Caco-2 (cell line): Measurements from ENCODE around the gene LSM3. TPM values are rescaled to one million over a fixed set of nuclear protein-coding genes. Genes with fewer than 3 reads are reported as not detected.
A peak's percentile ranks its signal among the peaks of the same experiment; 100 is the strongest.

Experiments used
- BruUV-seq: library from RNA; stranded (reverse); fragments of 400-500 nt; replicated peaks from 2 replicates; lab custom pipeline; 2021; lab: Mats Ljungman, UMichigan
- CTCF ChIA-PET: fragments of 300-600 bp; sonication (Branson Sonifier 250); formaldehyde crosslinking; loops from one replicate; lab custom pipeline; 2022; ENCODE audit warnings: antibody characterized with exemption; lab: Charles Lee
- POLR2A ChIA-PET: fragments of 300-600 bp; sonication (Branson Sonifier 250); formaldehyde crosslinking; loops from one replicate; lab custom pipeline; 2022; ENCODE audit warnings: antibody characterized with exemption; lab: Charles Lee
- DNase-seq, 2 experiments: peaks; one replicate each; pipeline versions ENCODE4 v3.0.0 to v3.0.0-alpha.2; 2020 to 2022
- H3K27me3 ChIP-seq: replicated peaks from 2 replicates; pipeline ENCODE4 v1.6.0; 2011; ENCODE audit warnings: low read length; ENCODE audit not compliant: control insufficient read depth, insufficient read depth
- H3K36me3 ChIP-seq: 2 replicates; pipeline ENCODE4 v1.5.1; 2011; ENCODE audit warnings: low read length; ENCODE audit not compliant: control insufficient read depth, insufficient read depth
- H3K4me1 ChIP-seq: fragments of 250-450 bp; sonication (Bioruptor Pico); 2 replicates; pipeline ENCODE4 v1.5.1; 2020; ENCODE audit warnings: mild to moderate bottlenecking
- H3K4me3 ChIP-seq: 2 replicates; pipeline ENCODE4 v1.5.1; 2011; ENCODE audit warnings: low read depth, mild to moderate bottlenecking, control low read depth, low read length
- H3K9me3 ChIP-seq: fragments of 250-450 bp; sonication (Bioruptor Pico); 2 replicates; pipeline ENCODE4 v1.5.1; 2020; ENCODE audit warnings: mild to moderate bottlenecking, moderate library complexity
- H3K27ac Mint-ChIP-seq: one replicate; pipeline ENCODE4 v1.8.0; 2022; ENCODE audit warnings: mixed read lengths; ENCODE audit not compliant: unreplicated experiment
- H3K27me3 Mint-ChIP-seq: one replicate; pipeline ENCODE4 v1.8.0; 2022; ENCODE audit warnings: mixed read lengths; ENCODE audit not compliant: insufficient read depth, unreplicated experiment
- H3K36me3 Mint-ChIP-seq: one replicate; pipeline ENCODE4 v1.8.0; 2022; ENCODE audit warnings: mild to moderate bottlenecking, mixed read lengths; ENCODE audit not compliant: insufficient read depth, unreplicated experiment
- H3K4me1 Mint-ChIP-seq: one replicate; pipeline ENCODE4 v1.8.0; 2022; ENCODE audit warnings: low read depth, mixed read lengths; ENCODE audit not compliant: unreplicated experiment
- H3K4me3 Mint-ChIP-seq: one replicate; pipeline ENCODE4 v1.8.0; 2022; ENCODE audit warnings: mild to moderate bottlenecking, moderate library complexity, mixed read lengths; ENCODE audit not compliant: unreplicated experiment
- H3K9me3 Mint-ChIP-seq: one replicate; pipeline ENCODE4 v1.8.0; 2022; ENCODE audit warnings: mixed read lengths; ENCODE audit not compliant: unreplicated experiment
- CTCF ChIP-seq, 2 experiments: fragments of 200-600 bp in 1 of 2; IDR thresholded peaks; 1 replicate in 1 of 2; 2 replicates in 1 of 2; pipeline versions ENCODE4 v1.5.1 to v1.8.0; 2011 to 2022; ENCODE audit warnings: antibody characterized with exemption in 1 of 2, control low read depth in 1 of 2, inconsistent platforms in 1 of 2, low read depth in 1 of 2, low read length in 1 of 2, mild to moderate bottlenecking in 1 of 2, moderate library complexity in 1 of 2; ENCODE audit not compliant: insufficient read depth in 1 of 2, severe bottlenecking in 1 of 2, unreplicated experiment in 1 of 2
- intact Hi-C: fragments of 100-400 bp; cut with micrococcal nuclease; formaldehyde crosslinking; loops from one replicate; pipeline ENCODE4 v1.10.0; 2022; ENCODE audit not compliant: unreplicated experiment
- total RNA-seq: library from RNA; stranded (reverse); gene quantifications from 2 replicates; pipeline ENCODE4 v1.2.3, GENCODE V29; 2022

LSM3 gene
- total RNA-seq, 1 experiment from 2014 or later, result 20.5 TPM

- Histone ChIP-seq H3K4me1 (peaks cover 77% of the 10 kb centered on the region), H3K27me3 (no peaks in the 10 kb centered on the region), H3K4me3 (no peak overlapping the region), H3K9me3 (no peaks in the 10 kb centered on the region), H3K36me3 (no peaks in the 10 kb centered on the region; the same call in 1 of the 2 replicates)
- ChIA-PET POLR2A (interaction anchor here (0.7 to 3.7 kb wide), 5 partner anchors 22 to 199 kb away, joined by 3 to 32 read pairs (median 6); partner anchors contain the start of genes LSM3, SLC6A6 and XPC), CTCF (interaction anchor here (0.6 to 2.3 kb wide), 50 partner anchors 9 to 414 kb away, joined by 3 to 35 read pairs (median 4); partner anchors contain the start of genes LSM3, SLC6A6, TMEM43 and XPC)
- peak; percentile 78 to 83 for TF ChIP-seq CTCF (IDR thresholded peaks at IDR 0.05; ENCODE audit: insufficient read depth in 1 of 2, low read depth in 1 of 2, low read length in 1 of 2, severe bottlenecking in 1 of 2, unreplicated experiment in 1 of 2)
- peak; percentile 76 to 78 for DNase-seq
- intact Hi-C loops, result loop anchor here (1.0 to 5.0 kb wide), 8 partner anchors 22 to 265 kb away; partner anchors contain the start of gene SLC6A6
- no peaks in the 10 kb centered on the region for H3K27me3 Mint-ChIP-seq
- peaks cover 53% of the 10 kb centered on the region for H3K4me1 Mint-ChIP-seq
- H3K36me3 Mint-ChIP-seq, result peaks cover 38% of the 10 kb centered on the region
- no peaks in the 10 kb centered on the region for H3K9me3 Mint-ChIP-seq
- peak overlapping the region; percentile 44 for H3K4me3 Mint-ChIP-seq
- peak overlapping the region; percentile 89 for H3K27ac Mint-ChIP-seq
- no TSS peak for BruUV-seq
These were observed 25.0 kb downstream of the LSM3 start for GRCh38 chr3:14203521-14204079.

DNA sequence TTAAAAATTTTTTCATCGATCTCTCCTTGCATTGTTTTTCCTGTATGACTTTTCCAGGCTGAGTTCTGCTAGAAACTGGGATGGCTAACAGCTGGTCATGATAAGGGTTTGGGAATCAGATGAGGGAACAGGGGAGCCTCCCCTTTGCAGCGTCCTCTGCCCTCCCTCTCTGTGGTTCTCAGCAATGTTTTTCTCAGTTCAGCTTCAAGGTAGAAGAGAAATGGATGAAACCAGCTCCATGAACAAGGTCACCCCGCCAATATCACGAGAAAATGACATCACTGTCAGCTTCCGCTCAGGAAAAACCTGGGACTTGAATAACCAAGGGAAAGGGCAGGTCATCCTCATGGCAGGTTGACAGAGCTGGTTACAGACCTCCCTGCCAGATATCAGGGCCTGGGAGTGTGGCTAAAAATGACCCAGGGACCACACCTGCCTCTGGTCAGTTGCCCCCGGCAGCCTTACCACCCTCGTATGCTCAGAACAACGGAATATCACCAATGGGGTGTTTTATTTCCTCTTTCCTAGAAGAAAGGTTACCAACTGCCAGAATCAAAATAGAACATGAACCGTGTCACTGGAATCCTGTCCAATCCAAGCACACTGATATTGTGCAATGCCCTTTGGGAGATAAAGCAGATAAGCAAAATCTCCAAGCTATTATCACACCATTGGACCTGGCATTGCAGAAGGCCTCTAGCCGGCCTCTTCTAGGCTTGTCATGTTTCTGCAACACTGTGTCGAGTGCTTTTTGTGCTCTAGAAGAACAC, 26.1 kb downstream of the LSM3 start:
- H3K4me1 Mint-ChIP-seq, result peaks cover 63% of the 10 kb centered on the region
- H3K4me1 ChIP-seq, result peaks cover 88% of the 10 kb centered on the region
- CTCF ChIA-PET, result interaction anchor here (1.4 to 2.3 kb wide), 9 partner anchors 8 to 197 kb away, joined by 4 to 35 read pairs (median 10); partner anchors contain the start of genes LSM3, SLC6A6 and XPC
- no peaks in the 10 kb centered on the region for H3K27me3 ChIP-seq
- TF ChIP-seq CTCF (IDR thresholded peaks at IDR 0.05; ENCODE audit: insufficient read depth in 1 of 2, low read depth in 1 of 2, low read length in 1 of 2, severe bottlenecking in 1 of 2, unreplicated experiment in 1 of 2), result no peak
- H3K27ac Mint-ChIP-seq, result peak overlapping the region; percentile 89
- POLR2A ChIA-PET, result interaction anchor here (1.0 to 3.7 kb wide), 4 partner anchors 21 to 198 kb away, joined by 4 to 32 read pairs (median 4); partner anchors contain the start of genes LSM3, SLC6A6 and XPC
- DNase-seq, result peak in 1 of 2 experiments; percentile 55
- H3K27me3 Mint-ChIP-seq, result no peaks in the 10 kb centered on the region
- no peaks in the 10 kb centered on the region for H3K9me3 Mint-ChIP-seq
- H3K4me3 Mint-ChIP-seq, result no peak overlapping the region
- H3K9me3 ChIP-seq, result no peaks in the 10 kb centered on the region
- peaks cover 31% of the 10 kb centered on the region for H3K36me3 Mint-ChIP-seq
- no peaks in the 10 kb centered on the region; the same call in 1 of the 2 replicates for H3K36me3 ChIP-seq
- no peak overlapping the region for H3K4me3 ChIP-seq
- intact Hi-C loops, result loop anchor here (5.0 kb wide), 1 partner anchor 213 kb away; no protein-coding TSS in a partner anchor
- TSS peak; percentile 50 for BruUV-seq

DNA sequence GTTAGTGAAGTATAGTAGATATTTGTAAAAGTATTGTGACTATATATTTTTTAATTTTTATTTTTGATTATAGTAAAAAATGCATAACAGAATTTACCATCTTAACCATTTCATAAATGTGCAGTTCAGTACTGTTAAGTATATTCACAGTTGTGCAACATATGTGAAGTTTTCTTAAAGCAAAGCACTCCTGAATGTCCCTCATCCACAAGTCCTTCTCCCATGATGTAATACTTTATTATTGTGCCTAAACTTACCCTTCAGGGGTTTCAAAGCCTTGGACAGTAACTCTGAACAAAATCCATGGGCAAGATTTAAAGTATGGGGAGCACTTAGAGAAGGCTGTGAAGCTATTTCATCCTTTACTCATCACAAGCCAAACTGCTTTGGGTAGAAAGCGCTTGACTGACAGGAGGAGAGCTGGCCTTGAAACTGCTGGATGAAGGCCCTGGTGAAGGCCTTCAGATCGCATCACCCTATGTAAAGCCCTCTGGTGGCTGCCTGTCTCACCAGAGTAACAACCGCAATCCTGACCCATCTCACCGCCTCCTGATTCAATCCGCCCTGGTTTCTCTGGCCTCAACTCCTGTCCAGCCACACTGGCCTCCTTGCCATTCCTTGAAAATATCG, 28.0 kb downstream of the LSM3 start:
- H3K27me3 Mint-ChIP-seq, result no peaks in the 10 kb centered on the region
- intact Hi-C loops, result no loop called here
- H3K4me1 Mint-ChIP-seq, result peaks cover 77% of the 10 kb centered on the region
- no peak for TF ChIP-seq CTCF (IDR thresholded peaks at IDR 0.05; ENCODE audit: insufficient read depth in 1 of 2, low read depth in 1 of 2, low read length in 1 of 2, severe bottlenecking in 1 of 2, unreplicated experiment in 1 of 2)
- peaks cover 90% of the 10 kb centered on the region for H3K4me1 ChIP-seq
- H3K4me3 ChIP-seq, result no peak overlapping the region
- POLR2A ChIA-PET, result interaction anchor here (0.5 kb wide), 1 partner anchor 13 kb away, joined by 3 read pairs; no protein-coding TSS in a partner anchor
- no TSS peak for BruUV-seq
- H3K4me3 Mint-ChIP-seq, result no peak overlapping the region
- H3K36me3 Mint-ChIP-seq, result peaks cover 22% of the 10 kb centered on the region
- no peak overlapping the region for H3K27ac Mint-ChIP-seq
- no peaks in the 10 kb centered on the region for H3K27me3 ChIP-seq
- H3K9me3 Mint-ChIP-seq, result no peaks in the 10 kb centered on the region
- CTCF ChIA-PET, result no interaction called here
- no peaks in the 10 kb centered on the region for H3K9me3 ChIP-seq
- H3K36me3 ChIP-seq, result no peaks in the 10 kb centered on the region
- no peak for DNase-seq
